ENCODE measurements around the gene FAM209A. TPM values are rescaled to one million over a fixed set of nuclear protein-coding genes. Genes with fewer than 3 reads are reported as not detected.

FAM209A gene
- total and polyA plus RNA-seq, 4 donors = 0.49 to 0.95 (median 0.59) TPM; not detected in 1

DNA sequence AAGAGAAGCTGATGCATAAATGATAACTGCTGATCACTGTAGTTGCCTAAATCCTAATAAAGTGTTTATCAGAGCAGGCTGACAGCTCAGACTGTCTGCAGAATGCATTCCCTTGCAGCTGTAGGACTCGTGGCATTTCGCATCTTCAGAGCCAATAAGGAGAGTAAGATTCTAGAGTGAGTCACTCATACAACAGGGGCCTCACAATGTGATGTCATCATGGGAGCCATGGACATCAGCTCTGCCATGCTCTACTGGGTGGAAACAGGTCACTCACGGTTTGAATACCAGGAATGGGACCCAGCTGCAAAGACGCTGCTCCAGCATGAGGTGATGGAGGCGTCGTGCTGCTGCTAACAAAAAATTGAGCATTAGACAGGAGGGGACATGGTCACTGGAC lies 15.9 kb downstream of the FAM209A start:
- no peak overlapping the region for H3K9ac ChIP-seq (ENCODE audit: insufficient read depth in 1 of 2, low read length in 2 of 2)
- H3K36me3 ChIP-seq (ENCODE audit: control insufficient read depth in 4 of 4, insufficient read depth in 4 of 4, low read length in 4 of 4) = no peaks in the 10 kb centered on the region
- DNase-seq (no peak), ATAC-seq (ENCODE audit: insufficient read depth, low FRiP score) (no peak)
- 85 to 98% methylated on average over 6 of the region's 6 CpGs for WGBS, 2 donors
- no peaks in the 10 kb centered on the region for H3K4me1 ChIP-seq (ENCODE audit: control insufficient read depth in 5 of 5, insufficient read depth in 5 of 5, low read length in 5 of 5)
- no peak overlapping the region for H3K4me3 ChIP-seq
- H3K9me3 ChIP-seq (ENCODE audit: control insufficient read depth in 4 of 4, insufficient read depth in 3 of 4, low read length in 3 of 4) = no peaks in the 10 kb centered on the region
- no peaks in the 10 kb centered on the region for H3K27me3 ChIP-seq (ENCODE audit: control insufficient read depth in 3 of 3, insufficient read depth in 3 of 3, low read length in 2 of 3)
- TF ChIP-seq, protein P1, sequence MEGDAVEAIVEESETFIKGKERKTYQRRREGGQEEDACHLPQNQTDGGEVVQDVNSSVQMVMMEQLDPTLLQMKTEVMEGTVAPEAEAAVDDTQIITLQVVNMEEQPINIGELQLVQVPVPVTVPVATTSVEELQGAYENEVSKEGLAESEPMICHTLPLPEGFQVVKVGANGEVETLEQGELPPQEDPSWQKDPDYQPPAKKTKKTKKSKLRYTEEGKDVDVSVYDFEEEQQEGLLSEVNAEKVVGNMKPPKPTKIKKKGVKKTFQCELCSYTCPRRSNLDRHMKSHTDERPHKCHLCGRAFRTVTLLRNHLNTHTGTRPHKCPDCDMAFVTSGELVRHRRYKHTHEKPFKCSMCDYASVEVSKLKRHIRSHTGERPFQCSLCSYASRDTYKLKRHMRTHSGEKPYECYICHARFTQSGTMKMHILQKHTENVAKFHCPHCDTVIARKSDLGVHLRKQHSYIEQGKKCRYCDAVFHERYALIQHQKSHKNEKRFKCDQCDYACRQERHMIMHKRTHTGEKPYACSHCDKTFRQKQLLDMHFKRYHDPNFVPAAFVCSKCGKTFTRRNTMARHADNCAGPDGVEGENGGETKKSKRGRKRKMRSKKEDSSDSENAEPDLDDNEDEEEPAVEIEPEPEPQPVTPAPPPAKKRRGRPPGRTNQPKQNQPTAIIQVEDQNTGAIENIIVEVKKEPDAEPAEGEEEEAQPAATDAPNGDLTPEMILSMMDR (IDR thresholded peaks at IDR 0.05; ENCODE audit: control extremely low read depth, extremely low read depth) = no peak
- H3K27ac ChIP-seq (ENCODE audit: low read depth in 1 of 2, low read length in 1 of 2) = no peak overlapping the region

DNA sequence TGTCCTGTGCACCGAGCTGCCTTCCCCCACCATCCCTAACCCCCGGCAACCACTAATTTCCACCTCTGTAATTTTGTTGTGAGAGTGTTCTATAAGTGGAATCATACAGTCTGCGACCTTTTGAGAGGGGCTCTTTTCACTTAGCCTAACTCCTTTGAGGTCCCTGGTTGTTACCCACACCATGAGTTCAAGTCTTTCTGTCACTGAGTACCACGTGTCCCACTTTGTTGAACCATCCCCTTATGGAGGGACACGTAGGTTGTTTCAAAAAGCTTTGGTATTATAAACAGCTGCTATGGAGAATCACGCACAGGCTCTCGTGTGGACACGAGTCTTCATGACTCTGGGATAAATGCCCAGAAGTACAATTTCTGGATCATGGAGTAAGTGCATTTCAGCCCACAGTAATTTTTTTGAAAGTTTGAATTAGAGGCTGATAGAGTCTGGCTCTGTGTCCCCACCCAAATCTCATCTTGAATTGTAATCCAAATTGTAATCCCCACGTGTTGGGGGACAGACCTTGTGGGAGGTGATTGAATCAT lies 18.0 kb downstream of the FAM209A start:
- no peak overlapping the region for H3K27ac ChIP-seq (ENCODE audit: low read depth in 1 of 2, low read length in 1 of 2)

DNA sequence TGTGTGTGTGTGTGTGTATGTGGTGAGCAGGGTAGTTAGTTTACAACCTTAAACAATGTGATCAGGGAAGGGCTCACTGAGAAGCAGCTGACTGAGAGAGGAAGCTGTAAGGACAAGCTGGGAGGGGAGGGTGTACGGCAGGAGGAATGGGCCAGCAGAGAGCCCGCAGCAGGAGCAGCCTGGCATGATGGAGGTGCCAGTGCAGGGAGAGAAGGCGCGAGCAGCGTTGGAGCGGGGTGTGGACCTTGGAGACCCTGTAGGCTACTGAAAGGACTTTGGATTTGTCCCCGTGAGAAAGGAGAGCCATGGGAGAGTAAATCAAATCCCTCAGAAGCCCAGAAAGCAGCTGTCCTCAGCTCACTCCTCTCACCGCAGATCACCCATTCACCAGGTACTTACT lies 27.0 kb downstream of the FAM209A start:
- no peak overlapping the region for H3K27ac ChIP-seq (ENCODE audit: low read depth in 1 of 2, low read length in 1 of 2)
- TF ChIP-seq, protein P1 (IDR thresholded peaks at IDR 0.05; ENCODE audit: control extremely low read depth, extremely low read depth) = no peak
- no peak overlapping the region for H3K9ac ChIP-seq (ENCODE audit: insufficient read depth in 1 of 2, low read length in 2 of 2)
- no peaks in the 10 kb centered on the region for H3K36me3 ChIP-seq (ENCODE audit: control insufficient read depth in 4 of 4, insufficient read depth in 4 of 4, low read length in 4 of 4)
- WGBS, 2 donors = 86 to 93% methylated on average over 6 to 8 of the region's 8 CpGs
- ATAC-seq (ENCODE audit: insufficient read depth, low FRiP score) (no peak), DNase-seq (no peak)
- peaks cover 0 to 1% (median 0%) of the 10 kb centered on the region in 4 donors for H3K9me3 ChIP-seq (ENCODE audit: control insufficient read depth in 4 of 4, insufficient read depth in 3 of 4, low read length in 3 of 4)
- no peak overlapping the region for H3K4me3 ChIP-seq
- peaks cover 0 to 1% (median 0%) of the 10 kb centered on the region in 5 donors for H3K4me1 ChIP-seq (ENCODE audit: control insufficient read depth in 5 of 5, insufficient read depth in 5 of 5, low read length in 5 of 5)
- H3K27me3 ChIP-seq (ENCODE audit: control insufficient read depth in 3 of 3, insufficient read depth in 3 of 3, low read length in 2 of 3) = peaks cover 0 to 2% (median 0%) of the 10 kb centered on the region in 3 donors

More for the DNA sequence above, 18.0 kb downstream of the FAM209A start:
- no peak overlapping the region for H3K9ac ChIP-seq (ENCODE audit: insufficient read depth in 1 of 2, low read length in 2 of 2)
- no peaks in the 10 kb centered on the region for H3K9me3 ChIP-seq (ENCODE audit: control insufficient read depth in 4 of 4, insufficient read depth in 3 of 4, low read length in 3 of 4)
- H3K27me3 ChIP-seq (ENCODE audit: control insufficient read depth in 3 of 3, insufficient read depth in 3 of 3, low read length in 2 of 3) = no peaks in the 10 kb centered on the region
- peak in 1 of 3 donors; percentile 15 for DNase-seq
- no peak overlapping the region for H3K4me3 ChIP-seq
- no peaks in the 10 kb centered on the region for H3K4me1 ChIP-seq (ENCODE audit: control insufficient read depth in 5 of 5, insufficient read depth in 5 of 5, low read length in 5 of 5)
- H3K36me3 ChIP-seq (ENCODE audit: control insufficient read depth in 4 of 4, insufficient read depth in 4 of 4, low read length in 4 of 4) = no peaks in the 10 kb centered on the region
- ATAC-seq (ENCODE audit: insufficient read depth, low FRiP score) = no peak
- TF ChIP-seq, protein P1 (IDR thresholded peaks at IDR 0.05; ENCODE audit: control extremely low read depth, extremely low read depth) = no peak
- WGBS, 2 donors = 74 to 77% methylated on average over 9 of the region's 9 CpGs

Data from lung (tissue), 12 donors.